ENCODE data around the gene ATP9B. TPM values are rescaled to one million over a fixed set of nuclear protein-coding genes. Genes with fewer than 3 reads are reported as not detected.

Gene ATP9B
- total RNA-seq, 1 donor, result 29.3 TPM

DNA sequence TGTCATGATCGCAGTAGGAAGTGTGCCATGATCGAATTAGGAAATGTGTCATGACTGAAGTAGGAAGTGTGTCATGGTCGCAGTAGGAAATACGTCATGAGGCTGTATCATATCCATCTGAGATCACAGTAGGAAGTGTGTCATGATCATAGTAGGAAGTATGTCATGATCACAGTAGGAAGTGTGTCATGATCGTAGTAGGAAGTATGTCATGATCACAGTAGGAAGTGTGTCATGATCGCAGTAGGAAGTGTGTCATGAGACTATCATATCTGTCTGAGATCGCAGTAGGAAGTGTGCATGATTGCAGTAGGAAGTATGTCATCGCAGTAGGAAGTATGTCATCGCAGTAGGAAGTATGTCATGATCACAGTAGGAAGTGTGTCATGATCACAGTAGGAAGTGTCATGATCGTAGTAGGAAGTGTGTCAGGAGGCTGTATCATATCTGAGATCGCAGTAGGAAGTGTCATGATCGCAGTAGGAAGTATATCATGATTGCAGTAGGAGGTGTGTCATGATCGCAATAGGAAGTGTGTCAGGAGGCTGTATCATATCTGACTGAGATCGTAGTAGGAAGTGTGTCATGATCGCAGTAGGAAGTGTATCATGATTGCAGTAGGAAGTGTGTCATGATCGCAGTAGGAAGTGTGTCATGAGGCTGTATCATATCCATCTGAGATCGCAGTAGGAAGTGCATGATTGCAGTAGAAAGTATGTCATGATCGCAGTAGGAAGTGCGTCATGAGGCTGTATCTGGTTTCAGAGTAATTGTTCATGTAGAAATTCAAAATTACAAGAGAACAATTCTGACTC, 270.1 kb downstream of the ATP9B start:
- Histone ChIP-seq H3K4me2 (ENCODE audit: insufficient read depth, low read length) (no peak overlapping the region), H2AFZ (ENCODE audit: low read length) (no peak overlapping the region), H3K79me2 (ENCODE audit: insufficient read depth, low read length) (no peaks in the 10 kb centered on the region), H3K9me3 (ENCODE audit: low read depth, low read length) (no peaks in the 10 kb centered on the region), H4K20me1 (ENCODE audit: insufficient read depth, low read length) (no peaks in the 10 kb centered on the region), H3K4me3 (ENCODE audit: insufficient read depth, low read length) (no peak overlapping the region), H3K27me3 (ENCODE audit: insufficient read depth, low read length) (no peaks in the 10 kb centered on the region), H3K36me3 (ENCODE audit: insufficient read depth, low read length) (no peaks in the 10 kb centered on the region), H3K4me1 (ENCODE audit: insufficient read depth, low read length) (no peaks in the 10 kb centered on the region), H3K27ac (ENCODE audit: low read depth, low read length) (no peak overlapping the region)
- no peak for DNase-seq (ENCODE audit: insufficient read length, low spot score, missing footprints)
- TF ChIP-seq, protein P1, sequence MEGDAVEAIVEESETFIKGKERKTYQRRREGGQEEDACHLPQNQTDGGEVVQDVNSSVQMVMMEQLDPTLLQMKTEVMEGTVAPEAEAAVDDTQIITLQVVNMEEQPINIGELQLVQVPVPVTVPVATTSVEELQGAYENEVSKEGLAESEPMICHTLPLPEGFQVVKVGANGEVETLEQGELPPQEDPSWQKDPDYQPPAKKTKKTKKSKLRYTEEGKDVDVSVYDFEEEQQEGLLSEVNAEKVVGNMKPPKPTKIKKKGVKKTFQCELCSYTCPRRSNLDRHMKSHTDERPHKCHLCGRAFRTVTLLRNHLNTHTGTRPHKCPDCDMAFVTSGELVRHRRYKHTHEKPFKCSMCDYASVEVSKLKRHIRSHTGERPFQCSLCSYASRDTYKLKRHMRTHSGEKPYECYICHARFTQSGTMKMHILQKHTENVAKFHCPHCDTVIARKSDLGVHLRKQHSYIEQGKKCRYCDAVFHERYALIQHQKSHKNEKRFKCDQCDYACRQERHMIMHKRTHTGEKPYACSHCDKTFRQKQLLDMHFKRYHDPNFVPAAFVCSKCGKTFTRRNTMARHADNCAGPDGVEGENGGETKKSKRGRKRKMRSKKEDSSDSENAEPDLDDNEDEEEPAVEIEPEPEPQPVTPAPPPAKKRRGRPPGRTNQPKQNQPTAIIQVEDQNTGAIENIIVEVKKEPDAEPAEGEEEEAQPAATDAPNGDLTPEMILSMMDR (IDR thresholded peaks at IDR 0.05; ENCODE audit: extremely low read depth, low read depth, low read length), result no peak

DNA sequence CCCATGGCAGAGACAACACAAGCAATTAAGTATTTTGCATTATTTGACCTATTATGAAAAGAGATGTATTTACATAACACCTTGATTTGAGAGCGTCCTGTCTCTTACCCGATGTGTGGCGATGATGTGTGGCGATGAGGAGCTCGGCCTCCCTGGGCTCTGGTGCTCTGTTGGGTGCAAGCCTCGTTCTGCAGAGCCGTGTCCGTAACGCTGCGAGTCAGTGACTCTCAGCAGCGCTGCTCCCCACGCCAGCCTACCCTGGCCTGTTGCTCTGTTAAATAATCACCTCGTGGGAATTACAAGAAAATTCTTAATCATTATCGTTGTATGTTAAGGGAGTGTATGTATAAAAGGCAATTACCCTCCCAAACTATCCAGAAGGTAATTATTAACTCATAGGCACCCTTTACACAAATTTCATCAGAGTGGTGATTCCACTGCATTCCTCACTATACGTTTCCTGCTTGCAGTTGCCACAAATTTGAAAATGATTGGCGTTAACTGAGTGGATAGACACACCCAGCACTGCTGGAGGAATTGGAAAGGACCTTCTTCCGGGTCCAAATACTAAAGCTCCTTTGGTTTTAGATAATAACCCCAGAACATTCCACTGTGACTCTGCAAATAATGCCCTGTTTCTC, 274.5 kb downstream of the ATP9B start:
- Histone ChIP-seq H3K36me3 (ENCODE audit: insufficient read depth, low read length) (peaks cover 24% of the 10 kb centered on the region), H3K9me3 (ENCODE audit: low read depth, low read length) (no peaks in the 10 kb centered on the region), H3K27me3 (ENCODE audit: insufficient read depth, low read length) (no peaks in the 10 kb centered on the region), H3K27ac (ENCODE audit: low read depth, low read length) (no peak overlapping the region), H3K79me2 (ENCODE audit: insufficient read depth, low read length) (no peaks in the 10 kb centered on the region), H3K4me3 (ENCODE audit: insufficient read depth, low read length) (no peak overlapping the region), H3K4me1 (ENCODE audit: insufficient read depth, low read length) (no peaks in the 10 kb centered on the region), H2AFZ (ENCODE audit: low read length) (no peak overlapping the region), H3K4me2 (ENCODE audit: insufficient read depth, low read length) (no peak overlapping the region), H4K20me1 (ENCODE audit: insufficient read depth, low read length) (no peaks in the 10 kb centered on the region)
- TF ChIP-seq, protein P1 (IDR thresholded peaks at IDR 0.05; ENCODE audit: extremely low read depth, low read depth, low read length), result no peak
- DNase-seq (ENCODE audit: insufficient read length, low spot score, missing footprints), result no peak

DNA sequence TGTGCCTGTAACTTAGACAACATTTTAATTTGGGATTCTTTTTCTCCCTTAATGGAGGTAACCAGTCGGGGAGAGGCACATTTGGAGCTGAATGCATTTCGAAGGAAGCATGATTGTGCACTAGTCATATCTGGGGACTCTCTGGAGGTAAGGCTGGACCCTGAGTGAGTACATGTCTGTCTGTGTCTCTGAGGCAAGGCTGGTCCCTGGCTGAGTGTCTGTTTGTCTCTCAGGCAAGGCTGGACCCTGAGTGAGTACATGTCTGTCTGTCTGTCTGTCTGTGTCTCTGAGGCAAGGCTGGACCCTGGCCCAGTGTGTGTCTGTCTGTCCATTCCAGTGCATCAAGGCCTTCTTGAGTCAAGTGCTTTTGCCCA, 275.0 kb downstream of the ATP9B start:
- no peaks in the 10 kb centered on the region for H3K4me1 ChIP-seq (ENCODE audit: insufficient read depth, low read length)
- no peaks in the 10 kb centered on the region for H3K27me3 ChIP-seq (ENCODE audit: insufficient read depth, low read length)
- no peaks in the 10 kb centered on the region for H3K9me3 ChIP-seq (ENCODE audit: low read depth, low read length)
- H3K27ac ChIP-seq (ENCODE audit: low read depth, low read length), result no peak overlapping the region
- H2AFZ ChIP-seq (ENCODE audit: low read length), result no peak overlapping the region
- H3K36me3 ChIP-seq (ENCODE audit: insufficient read depth, low read length), result peaks cover 24% of the 10 kb centered on the region
- H3K79me2 ChIP-seq (ENCODE audit: insufficient read depth, low read length), result no peaks in the 10 kb centered on the region
- no peak overlapping the region for H3K4me3 ChIP-seq (ENCODE audit: insufficient read depth, low read length)
- H3K4me2 ChIP-seq (ENCODE audit: insufficient read depth, low read length), result no peak overlapping the region
- H4K20me1 ChIP-seq (ENCODE audit: insufficient read depth, low read length), result no peaks in the 10 kb centered on the region
- no peak for DNase-seq (ENCODE audit: insufficient read length, low spot score, missing footprints)
- TF ChIP-seq, protein P1 (IDR thresholded peaks at IDR 0.05; ENCODE audit: extremely low read depth, low read depth, low read length), result no peak

GRCh38 chr18:79345366-79345765, 276.2 kb downstream of the ATP9B start:
- no peaks in the 10 kb centered on the region for H3K9me3 ChIP-seq (ENCODE audit: low read depth, low read length)
- H3K4me2 ChIP-seq (ENCODE audit: insufficient read depth, low read length), result no peak overlapping the region
- peaks cover 24% of the 10 kb centered on the region for H3K36me3 ChIP-seq (ENCODE audit: insufficient read depth, low read length)
- no peak for DNase-seq (ENCODE audit: insufficient read length, low spot score, missing footprints)
- H3K27ac ChIP-seq (ENCODE audit: low read depth, low read length), result no peak overlapping the region
- H3K79me2 ChIP-seq (ENCODE audit: insufficient read depth, low read length), result no peaks in the 10 kb centered on the region
- TF ChIP-seq, protein P1 (IDR thresholded peaks at IDR 0.05; ENCODE audit: extremely low read depth, low read depth, low read length), result no peak
- H3K4me3 ChIP-seq (ENCODE audit: insufficient read depth, low read length), result no peak overlapping the region
- H3K27me3 ChIP-seq (ENCODE audit: insufficient read depth, low read length), result no peaks in the 10 kb centered on the region
- H4K20me1 ChIP-seq (ENCODE audit: insufficient read depth, low read length), result no peaks in the 10 kb centered on the region
- no peak overlapping the region for H2AFZ ChIP-seq (ENCODE audit: low read length)
- H3K4me1 ChIP-seq (ENCODE audit: insufficient read depth, low read length), result no peaks in the 10 kb centered on the region

All from osteoblast (primary cell).